Ramos (cell line): ENCODE measurements around the gene C16orf89.
"Not testable (repeated sequence)": the region's sequence is repeated elsewhere in the genome, so short reads cannot be mapped to it uniquely, and the experiment has no call there.

Experiments used
- in situ Hi-C: fragments of 300-500 bp; cut with MboI; formaldehyde crosslinking; loops from one replicate; pipeline ENCODE4 v1.14.3; 2022; ENCODE audit warnings: low sequenced_read_pairs; ENCODE audit not compliant: unreplicated experiment

The C16orf89 gene

DNA sequence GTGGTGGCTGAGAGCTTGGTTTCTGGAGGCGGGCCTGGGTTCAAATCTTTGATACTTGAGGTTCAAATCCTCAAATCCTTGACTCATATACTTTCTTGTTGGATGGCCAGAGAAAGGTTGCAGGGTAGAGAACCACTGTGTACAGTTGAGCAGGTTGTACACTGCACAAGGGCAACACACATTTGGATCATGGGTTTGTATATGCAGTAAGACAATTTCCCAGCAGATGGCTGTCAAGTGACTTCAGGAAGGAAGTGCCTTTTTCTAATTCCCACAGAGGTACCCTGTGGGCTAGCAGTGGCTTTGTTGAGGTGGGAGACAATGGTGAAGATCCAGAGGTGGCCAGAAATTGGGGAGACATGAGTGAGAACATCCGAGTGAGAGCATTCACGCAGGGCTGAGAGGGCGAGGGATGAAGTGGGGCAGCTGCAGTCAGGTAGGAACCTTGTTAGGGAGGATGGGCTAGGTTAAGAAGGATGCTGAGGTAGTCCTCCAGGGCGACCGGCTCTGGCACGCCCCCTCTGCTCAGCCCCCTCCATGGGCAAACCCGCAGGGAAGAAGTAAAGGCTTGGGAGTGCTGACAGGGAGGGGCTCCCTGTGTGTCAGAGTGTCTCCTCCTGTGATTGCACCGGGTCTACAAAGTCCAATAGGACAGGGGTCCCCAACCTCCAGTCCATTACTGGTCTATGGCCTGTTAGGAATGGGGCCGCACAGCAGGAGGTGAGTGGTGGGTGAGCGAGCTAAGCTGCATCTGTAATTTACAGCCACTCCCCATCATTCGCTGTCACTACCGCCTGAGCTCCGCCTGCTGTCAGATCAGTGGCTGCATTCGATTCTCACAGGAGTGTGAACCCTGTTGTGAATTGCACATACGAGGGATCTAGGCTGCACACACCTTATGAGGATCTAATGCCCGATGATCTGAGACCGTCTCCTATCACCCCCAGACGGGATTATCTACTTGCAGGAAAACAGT is 2.7 kb downstream of the C16orf89 start:
- in situ Hi-C loops = no loop called here

DNA sequence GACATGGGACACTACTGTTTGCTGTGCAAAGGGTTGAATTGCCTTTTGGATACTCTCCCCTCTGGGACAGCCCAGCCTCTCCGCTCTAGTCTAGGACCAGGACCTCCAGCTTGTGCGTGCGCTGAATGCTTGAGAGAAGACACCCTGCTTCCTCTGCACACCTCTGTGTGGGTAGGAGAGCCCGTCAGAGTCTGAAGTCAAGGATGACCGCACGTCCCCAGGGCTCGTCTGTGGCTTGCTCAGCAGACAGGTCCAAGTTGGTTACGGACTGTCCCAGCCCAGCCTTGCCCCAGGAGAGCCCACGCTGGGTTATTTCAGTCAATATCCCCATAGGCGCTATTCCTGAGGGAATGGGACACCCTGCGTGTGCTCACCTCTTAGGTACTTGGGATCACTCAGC is 3.7 kb downstream of the C16orf89 start:
- in situ Hi-C loops = no loop called here

DNA sequence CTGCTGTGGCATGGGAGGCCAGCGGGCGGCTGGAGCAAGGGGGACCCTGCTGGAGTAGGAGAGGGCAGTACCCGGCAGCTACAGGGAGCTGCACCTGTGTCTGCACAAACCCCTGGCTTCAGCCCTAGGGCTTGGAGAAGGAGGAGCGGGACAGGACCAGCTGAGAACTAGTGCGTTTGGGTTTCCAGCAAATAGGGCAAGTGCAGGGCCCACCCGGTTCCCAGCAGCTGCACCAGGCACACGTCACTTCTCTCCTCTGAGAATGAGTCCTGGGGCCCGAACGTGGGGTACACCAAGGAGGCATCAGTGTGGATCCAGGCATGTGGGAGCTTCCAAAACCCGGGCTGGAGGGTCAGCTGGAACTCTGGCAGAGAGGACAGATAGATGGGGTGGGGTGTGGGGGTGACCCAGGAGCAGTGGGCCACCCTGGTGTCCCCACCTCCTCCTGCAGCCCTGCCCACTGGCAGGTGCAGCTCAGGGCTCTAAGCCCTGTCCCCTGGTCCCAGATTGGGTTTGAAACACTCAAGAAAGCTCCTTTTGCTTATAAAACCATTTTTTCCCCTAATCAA is 5.6 kb downstream of the C16orf89 start:
- in situ Hi-C loops = no loop called here

DNA sequence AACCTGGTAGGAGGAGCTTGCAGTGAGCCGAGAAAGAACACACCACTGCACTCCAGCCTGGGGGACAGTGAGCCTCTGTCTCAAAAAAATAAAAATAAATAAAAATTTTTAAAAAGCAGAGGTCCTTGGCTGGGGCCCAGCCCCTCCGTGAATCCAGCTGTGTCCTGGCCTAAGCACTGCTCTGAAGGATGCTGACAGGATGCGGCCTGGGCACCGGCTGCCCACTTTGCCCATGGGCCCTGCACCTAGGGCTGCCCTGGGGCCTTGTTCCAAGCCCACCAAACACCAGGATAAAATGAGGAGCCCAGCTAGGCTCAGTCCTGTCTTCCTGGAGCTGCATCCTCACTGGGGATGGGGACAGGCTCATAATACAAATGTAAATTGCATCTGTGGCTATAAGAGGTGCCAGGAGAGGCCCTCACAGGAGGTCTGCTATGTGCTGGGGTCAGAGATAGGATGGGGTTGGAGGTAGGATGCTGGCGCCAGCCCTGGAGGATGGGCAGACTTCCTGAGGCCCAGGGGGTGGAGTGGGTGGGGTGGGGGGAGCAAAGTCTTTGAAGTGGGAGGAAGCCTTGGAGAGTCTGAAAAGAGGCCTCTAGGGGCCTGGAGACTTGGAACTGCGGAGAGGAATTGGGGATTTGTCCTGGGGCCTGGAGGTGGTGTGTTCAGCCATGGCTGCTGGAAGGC is 6.2 kb downstream of the C16orf89 start:
- in situ Hi-C loops = no loop called here

DNA sequence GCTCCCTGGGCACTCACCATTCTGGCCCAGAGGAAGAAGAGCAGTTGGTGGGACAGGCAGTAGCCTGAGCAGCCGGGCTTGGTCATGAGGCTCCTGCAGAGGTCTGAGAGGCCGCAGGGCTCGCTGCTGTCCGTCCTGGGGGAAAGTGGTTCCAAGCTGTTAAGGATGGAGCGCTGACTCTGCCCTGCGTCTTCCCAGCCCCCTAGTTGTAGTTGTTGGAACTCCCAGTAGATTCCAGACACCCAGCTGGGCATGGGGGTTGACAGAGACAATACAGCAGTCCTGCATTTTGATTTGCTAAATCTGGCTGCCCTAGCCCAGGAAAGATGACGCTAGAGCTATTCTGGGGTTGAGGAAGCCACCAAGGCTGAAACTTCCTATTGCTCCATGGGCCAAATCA is 7.3 kb downstream of the C16orf89 start:
- in situ Hi-C loops = no loop called here

DNA sequence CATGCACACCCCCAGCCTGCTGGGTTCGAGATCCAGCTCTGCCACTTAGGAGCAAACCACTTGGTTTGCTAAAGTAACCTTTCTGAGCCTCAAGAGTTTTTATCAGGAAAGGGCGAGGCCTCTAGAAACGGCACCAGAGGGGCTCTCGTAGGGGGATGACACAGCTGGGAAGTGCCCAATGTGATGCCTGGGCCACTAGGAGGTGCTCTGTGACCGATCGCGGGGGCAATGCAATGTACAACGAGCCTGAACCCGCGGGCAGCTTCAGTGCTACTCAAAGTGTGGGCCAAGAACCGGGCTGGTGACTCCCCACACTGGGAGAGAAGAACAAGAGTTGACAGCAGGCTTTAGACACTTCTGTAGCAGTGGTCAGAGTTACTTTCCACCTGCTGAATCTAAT is 9.4 kb downstream of the C16orf89 start:
- in situ Hi-C loops = no loop called here

DNA sequence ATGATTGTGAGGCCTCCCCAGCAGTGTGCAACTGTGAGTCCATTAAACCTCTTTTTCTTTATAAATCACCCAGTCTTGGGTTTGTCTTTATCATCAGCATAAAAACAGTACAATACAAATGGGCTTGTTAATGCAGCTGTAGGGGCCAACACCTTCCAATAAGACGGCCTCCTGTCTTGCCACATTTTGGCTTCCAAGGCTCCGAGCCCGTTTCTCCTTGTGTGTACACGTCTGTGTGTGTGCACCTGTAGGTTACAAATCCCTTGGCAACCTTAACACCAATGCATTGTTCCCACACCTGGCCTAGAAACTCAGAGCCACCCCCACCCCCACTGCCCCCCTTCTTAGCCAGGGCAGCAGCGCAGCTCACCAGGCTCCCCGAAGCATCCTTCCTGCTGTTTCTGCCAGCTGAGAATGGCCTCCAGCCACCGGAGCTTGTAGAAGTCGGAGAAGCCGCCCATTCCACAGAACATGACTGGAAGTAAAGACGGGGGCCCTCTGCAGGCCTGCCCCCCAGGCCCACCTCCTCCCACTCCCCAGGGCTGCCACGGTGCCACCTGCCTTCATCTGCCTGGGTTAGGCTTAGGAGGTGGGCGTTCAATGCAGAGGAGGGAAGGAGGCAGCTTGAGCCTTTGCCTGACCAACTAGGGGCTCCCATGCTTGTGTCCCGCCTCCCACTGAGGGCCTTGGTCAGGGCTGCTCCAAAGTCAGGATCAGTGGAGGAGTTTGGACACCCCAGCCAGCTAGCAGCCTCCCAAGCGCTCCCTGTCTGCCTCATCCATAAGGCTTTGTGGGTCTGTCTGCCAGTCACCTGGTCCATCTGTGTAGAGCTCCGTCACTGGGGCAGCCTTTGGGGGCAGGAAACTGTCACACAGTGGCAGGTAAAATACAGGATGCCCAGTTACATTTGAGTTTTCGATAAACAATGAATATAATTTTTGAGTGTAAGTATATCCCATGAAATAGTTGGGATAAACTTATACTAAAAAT is 10.6 kb downstream of the C16orf89 start:
- in situ Hi-C loops = no loop called here

DNA sequence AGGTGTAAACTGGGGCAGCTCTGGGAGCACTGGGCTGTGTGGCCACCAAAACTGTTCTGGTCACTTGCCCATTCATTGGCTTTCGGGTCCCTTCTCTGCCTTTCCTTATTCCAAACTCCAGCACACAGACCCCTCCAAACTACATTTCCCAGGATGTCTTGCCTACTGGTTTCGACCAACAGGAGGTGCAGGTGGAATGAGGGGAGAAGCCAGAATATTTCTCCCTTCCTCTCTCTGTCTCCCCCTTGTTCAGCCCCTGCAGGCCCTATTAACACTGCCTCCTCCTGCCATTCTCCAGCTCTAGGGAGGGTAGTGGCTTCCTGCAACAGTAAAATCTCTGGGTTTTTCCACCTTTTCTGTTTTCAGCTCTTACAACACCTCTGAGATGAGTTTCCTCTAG is 18.8 kb downstream of the C16orf89 start:
- in situ Hi-C loops = no loop called here

DNA sequence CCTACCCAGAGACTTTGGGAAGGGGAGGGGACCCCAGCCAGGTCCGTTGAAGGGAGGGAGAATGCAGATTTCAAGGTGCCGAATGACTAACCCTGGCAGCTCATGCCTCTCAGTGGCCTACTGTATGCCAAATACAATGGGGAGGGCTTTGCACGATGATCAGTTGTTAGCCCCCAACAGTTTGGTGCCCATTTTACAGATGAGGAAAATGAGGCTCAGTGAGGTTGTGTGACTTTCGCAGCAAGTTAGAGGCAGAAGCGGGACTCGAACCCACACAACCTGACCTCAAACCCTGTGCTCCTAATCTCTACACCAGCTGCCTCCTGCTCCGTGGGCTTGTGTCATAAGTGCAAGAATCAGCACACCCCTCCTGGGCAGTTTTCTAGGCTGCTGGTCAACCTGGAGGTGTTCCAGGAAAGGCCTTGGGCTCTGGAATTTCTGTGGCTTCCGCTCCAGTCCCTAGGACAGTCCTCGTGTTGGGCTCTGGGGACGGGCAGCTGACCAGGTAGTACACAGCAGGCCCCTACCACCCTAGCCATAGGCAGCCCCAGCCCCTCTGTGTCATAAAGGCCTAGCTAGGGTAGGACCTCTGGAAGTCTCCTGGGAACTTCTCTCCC is 20.1 kb downstream of the C16orf89 start:
- in situ Hi-C loops = no loop called here

DNA sequence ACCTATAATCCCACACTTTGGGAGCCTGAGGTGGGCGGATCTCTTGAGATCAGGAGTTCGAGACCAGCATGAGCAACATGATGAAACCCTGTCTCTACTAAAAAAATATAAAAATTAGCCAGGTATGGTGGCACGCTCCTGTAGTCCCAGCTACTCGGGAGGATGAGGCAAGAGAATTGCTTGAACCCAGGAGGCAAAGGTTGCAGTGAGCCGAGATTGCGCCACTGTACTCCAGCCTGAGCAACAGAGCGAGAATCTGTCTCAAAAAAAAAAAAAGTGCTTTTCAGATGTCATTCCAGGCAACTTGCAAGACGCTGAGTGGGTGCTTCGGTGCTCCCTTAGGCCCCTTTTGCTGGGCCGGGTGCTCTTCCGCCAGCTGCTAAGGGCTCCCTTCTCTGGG is 21.2 kb downstream of the C16orf89 start:
- in situ Hi-C loops = not testable (repeated sequence)

DNA sequence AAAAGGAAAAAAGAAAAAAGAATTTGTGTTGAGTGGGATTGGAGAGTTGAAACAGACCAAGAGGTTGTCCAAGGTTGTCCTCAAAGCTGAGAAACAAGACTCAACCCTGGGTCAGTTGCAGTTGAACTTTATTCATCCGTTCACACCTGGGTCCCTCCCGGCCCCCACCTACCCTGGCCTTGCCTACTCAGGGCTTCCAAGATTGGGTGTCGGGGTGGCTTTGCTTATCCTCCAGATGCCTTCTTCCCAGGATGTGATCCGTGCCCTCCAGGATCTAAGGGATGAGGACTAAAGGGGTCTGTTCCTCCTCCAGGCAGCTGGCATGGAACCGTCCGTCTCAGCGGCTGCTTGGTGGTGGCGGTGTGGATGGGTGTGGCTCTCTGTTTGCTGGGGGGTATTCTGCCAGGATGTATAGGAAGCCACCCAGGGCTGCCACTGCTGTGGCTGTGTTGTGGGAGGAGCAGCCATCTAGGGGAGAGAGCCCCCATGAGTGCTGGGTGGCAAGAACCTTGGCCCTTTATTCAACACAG is 21.7 kb downstream of the C16orf89 start:
- in situ Hi-C loops = no loop called here

DNA sequence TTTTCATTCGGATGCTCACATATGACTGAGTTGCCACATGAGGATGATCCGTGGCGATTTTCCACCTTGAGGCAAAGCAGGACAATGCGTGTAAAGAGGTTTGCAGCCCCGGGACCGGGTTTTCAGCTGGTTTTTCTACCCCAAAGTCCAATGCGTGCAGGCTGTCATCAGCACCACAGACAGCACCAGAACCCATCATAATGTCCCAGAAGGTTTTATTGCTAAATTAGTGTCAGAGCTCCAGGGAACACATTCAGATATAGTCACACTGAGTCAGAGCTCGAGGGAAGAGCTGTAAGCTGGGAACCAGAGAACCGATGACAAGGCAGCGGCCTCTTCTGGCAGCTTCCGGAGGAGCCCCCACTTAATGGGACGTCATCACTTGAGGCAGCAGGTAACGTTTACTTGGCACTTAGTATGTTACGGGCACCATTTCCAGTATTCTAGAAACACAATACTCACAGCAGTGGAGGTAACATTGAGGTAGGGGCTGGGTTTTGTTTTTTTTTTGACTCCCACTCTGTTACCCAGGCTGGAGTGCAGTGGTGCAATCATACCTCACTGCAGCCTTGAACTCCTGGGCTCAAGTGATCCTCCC is 23.1 kb downstream of the C16orf89 start:
- in situ Hi-C loops = no loop called here

DNA sequence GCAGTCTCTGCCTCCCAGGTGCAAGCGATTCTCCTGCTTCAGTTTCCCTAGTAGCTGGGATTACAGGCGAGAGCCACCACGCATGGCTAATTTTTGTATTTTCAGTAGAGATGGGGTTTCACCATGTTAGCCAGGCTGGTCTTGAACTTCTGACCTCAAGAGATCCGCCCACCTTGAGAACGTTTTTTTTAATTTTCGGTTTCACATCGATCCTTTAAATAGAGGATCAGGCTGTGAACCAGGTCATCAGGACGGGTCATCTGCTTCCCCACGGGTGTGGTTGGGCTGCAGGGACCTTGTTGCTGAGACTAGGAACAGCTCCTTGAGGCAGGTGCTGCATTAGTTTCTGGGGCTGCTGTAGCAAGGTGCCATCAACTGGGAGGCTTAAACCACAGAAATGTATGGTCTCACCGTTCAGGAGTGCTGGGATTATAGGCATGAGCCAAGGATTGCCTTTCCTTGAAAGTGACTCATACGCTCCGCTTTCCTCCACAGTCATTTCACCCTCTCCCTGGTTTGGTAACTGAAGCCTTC is 24.1 kb downstream of the C16orf89 start:
- in situ Hi-C loops = no loop called here

DNA sequence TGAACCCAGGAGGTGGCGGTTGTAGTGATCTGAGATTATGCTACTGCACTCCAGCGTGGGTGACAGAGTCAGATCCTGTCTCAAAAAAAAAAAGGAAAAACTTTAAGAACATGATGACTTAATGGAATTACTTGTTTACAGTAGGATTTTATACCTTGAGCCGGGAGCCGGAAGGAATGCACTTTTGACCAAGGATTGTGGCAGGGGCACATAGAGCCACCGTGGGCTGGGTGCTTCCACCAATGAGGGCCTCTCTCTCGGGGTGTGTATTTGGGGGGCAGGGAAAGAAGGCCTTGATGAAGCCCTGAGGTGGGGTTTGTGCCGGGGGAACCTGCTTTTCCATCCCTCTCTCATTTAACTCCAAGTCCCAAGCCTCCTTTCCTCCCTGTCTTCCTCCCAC is 25.3 kb downstream of the C16orf89 start:
- in situ Hi-C loops = no loop called here

DNA sequence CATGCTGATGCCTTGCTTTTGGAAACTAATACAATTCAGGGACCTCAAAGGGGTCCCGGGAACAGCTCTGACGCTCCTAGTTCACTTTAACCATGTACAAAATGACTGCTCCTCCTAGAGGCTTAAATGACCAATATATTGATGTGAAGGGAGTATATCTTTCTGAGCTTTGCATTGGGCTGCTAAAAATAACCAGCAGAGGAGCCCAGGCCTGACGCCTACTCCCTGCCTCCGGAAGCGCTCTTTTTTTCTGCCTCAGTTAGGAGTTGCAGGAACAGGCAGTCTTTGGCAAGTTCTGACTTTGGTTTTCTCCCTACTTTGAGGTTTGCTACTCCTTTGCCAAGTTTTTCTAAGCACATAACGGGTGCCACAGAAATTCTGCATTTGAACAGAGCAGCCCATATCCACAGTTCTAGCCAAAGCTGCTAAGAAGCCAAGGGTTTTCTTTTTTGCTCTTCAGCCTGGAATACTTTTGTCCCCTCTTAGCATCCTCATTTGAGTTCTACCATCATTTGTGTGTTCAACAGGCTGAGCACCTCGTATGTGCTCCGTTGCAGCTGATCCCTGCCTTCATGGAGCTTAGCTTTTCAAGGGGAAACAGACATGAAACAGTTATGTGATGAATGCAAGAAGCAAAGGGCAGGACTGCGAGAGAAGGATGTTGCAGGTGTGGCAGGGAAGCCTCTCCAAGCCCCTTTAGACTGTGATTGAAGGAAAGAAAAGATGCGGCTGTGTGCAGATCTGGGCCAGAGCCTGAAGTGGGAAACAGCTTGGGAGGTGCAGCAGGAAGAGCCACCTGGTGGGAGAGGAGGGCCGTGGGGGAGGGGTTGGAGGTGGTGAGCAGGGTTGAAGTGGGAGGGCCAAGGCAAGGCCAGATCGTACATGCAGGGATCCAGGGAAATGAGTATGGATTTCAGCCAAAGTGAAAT is 29.3 kb downstream of the C16orf89 start:
- in situ Hi-C loops = no loop called here

DNA sequence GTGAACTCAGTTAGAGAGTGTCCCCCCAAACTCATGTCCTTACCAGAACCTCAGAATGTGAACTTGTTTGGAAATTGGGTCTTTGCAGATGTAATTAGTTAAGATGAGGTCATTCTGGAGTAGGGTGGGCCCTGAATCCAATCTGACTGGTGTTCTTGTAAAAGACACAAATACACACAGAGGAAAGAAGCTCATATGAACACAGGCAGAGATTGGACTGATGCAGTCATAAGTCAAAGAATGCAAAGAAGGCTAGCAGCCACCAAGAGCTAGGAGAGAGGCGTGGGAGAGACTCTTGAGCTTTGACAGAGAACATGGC is 29.9 kb downstream of the C16orf89 start:
- in situ Hi-C loops = no loop called here

DNA sequence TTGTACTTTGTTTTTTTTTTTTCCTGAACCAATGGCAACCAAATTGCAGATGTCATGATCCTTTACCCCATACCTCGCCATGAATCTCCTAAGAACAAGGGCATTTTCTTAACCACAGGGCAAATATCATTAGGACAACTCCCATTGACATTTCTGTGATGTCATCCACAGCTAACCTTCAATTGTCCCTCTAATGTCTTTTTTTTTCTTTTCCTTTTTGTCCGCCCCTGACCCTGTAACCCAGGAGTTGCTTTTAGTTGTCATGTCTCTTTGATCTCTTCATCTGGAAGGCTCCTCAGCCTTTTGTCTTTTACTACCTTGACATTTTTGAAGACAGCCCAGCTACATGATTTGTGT is 31.6 kb downstream of the C16orf89 start:
- in situ Hi-C loops = no loop called here
